ENCODE results near the gene ABHD16A.

Gene ABHD16A

DNA sequence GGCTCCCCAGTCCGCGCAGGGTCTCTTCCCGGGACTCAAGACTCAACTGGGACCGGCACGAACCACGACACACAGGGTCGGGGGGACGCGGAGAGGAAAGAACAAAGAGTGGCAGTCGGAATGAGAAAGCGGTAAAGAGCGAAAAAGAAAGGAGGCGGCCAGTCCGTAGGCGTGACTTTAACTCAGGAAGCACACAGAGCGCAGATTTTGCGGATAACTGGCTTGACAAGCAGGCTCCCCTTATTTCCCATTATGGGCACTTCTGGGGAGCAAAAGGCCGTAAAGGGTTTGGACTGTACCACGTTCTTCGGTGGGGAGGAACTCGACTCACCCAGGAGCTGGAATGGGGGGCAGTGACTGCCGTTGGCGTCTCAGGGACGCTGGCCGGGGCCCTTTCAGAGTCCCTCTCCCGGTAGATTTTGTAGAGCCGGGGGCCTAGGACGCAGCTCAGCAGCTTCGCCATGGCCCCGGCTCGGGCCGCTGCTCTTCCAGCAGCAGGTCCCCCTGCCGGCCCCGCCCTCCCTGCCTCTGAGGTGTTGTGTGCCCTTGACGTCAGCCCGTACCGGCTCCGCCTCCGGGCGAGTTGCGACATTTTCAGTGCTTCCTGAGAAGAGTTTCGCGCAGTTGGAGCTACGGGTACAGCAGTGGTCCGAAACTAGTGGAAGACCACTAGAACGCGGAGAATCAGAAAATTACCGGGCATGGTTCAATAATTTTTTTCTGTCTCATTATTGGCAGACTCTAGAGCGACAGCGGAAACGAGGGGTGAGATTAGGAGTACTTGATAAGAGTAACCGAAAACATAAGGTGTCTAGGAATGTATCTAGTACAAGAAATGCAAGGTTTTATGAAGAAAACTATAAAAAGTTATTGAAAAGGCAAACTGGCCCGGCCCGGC, at the start of gene ABHD16A:
TSS of gene ABHD16A (minus strand) at position 506 of the 898 bp plus-strand sequence. CDS start at position 463, 43 bp downstream.
- peak; percentile 94 to 95 for DNase-seq (ENCODE audit: low read depth in 2 of 2)

DNA sequence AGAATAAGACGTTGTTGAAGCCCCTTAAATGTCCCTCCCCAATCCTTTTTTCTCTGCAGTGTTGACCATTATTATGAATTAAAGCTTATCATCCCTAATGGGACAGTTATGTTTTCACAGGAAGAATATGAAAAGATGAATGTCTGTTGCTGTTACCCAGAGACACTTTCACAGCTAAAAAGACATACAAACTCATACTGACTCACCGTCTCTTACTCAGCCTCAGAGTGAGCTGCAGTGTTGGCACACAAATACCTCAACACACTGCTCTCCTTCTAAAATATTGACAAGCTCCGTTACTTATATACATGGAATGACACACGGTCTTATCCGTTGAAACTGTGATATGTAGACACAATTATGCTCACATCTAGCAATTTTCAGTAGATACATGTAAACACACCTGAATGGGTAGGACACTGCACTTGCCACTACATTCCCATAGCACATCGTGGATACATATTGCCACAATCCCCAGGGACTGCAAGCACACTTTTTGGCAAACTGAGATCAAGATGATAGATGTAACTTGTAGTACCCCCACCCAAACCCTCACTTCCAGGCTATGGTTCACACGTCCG, 49.7 kb upstream of the ABHD16A start:
- DNase-seq (ENCODE audit: low read depth in 2 of 2) = no peak

DNA sequence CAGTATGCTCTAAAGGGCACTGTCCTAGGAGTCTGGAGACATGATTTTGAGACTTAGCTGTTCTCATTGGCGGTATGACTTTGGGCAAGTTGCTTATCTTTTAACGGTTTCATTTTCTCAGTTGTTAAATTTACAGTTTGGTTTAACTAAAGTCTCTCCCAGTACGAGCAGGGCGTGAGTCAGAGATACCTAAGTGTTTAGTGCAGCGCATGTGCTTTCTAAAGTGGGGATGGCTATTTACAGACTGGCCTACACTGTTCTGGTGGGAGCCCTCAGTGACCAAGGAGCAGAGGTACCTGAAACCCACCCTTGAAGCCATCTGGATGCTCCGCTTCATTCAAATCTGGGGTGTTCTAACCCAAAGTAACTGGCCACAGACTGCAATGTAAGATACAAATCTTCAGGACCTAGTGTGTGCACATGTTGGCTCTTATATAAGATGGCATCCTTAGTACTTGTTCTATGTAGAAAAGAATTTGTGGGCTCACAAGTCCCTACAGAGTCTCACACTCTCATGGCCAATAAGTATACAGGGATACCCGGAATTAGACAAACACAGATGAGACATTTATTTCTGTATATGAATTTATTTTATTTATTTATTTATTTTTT, 47.4 kb upstream of the ABHD16A start:
- no peak for DNase-seq (ENCODE audit: low read depth in 2 of 2)

DNA sequence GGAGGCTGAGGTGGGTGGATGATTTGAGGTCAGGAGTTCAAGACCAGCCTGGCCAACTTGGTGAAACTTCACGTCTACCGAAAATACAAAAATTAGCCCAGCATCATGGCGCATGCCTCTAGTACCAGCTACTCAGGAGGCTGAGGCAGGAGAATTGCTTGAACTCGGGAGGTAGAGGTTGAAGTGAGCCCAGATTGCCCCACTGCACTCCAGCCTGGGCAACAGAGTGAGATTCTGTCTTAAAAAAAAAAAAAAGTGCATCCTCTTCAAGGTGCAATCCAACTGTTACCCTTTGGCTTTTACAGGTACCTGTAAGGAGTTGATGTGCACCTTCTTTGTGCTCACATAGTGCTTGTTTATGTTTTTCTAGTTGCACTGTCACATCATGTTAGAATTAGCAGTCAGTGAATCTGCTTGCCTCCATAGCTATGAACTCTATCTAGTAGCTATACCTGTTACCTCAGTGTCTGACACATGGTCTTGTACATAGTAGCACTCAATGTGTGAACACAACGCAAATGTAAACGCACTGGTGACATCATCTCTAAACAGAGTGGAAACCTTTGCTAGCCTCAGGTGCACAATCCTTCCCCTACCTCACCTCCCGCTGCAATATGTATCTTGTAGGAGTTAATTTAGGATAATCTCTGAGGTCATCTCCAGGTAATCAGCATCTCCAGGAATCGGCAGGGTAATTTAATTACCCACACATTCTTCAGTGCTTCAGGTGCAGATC, 46.3 kb upstream of the ABHD16A start:
- DNase-seq (ENCODE audit: low read depth in 2 of 2) = no peak

DNA sequence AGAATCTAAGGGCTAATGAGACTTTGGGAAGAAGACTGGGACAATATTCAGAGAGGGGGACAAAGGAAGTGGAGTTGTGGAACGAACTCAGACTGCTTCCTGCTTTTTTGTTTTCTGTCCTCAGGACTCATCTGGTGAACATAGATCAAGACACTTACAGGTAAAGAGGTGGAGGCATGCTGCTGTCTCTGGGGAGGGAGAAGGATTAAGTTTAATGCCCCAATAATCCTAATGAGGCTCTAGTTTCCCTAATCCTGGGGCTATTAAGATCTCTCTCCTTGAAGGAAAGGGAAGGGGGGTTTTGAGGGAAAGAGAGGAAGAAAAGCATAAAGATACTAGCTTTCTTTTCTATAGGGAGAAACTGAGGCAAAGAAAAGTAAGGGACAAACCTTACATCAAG, 41.3 kb upstream of the ABHD16A start:
- DNase-seq (ENCODE audit: low read depth in 2 of 2) = no peak

DNA sequence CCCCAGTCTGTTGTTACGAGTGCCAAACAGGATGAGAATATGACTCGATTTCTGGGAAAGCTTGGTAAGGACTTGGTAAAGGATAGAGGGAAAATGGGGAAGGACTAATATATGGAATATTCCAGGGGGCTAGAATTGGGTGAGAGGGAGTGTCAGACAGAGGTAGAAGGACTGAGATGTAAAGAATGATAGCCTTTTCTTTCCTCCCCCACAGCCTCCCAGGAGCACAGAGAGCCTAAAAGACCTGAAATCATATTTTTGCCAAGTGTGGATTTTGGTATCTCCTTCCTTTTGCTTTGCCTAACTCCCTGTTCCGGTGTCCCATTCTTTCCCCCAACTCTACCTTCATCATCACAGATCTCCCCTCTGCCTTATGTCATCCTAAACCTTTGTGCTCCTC, 39.8 kb upstream of the ABHD16A start:
- DNase-seq (ENCODE audit: low read depth in 2 of 2) = no peak

DNA sequence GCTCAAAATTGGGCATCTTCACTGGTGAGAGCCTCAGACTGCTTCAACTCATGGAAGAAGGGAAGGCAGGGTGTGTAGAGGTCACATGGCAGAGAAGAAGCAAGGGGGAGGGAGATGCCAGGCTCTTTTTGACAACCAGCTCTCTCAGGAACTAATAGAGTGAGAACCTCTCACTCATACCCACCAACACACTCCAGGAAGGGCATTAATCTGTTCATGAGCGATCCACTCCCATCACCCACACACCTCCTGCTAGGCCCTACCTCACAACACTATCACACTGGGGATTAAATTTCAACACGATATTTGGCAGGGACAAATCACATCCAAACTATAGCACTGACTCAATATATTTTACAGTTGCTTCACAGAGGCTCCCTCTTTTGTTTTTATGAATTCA, 38.7 kb upstream of the ABHD16A start:
- DNase-seq (ENCODE audit: low read depth in 2 of 2) = no peak

DNA sequence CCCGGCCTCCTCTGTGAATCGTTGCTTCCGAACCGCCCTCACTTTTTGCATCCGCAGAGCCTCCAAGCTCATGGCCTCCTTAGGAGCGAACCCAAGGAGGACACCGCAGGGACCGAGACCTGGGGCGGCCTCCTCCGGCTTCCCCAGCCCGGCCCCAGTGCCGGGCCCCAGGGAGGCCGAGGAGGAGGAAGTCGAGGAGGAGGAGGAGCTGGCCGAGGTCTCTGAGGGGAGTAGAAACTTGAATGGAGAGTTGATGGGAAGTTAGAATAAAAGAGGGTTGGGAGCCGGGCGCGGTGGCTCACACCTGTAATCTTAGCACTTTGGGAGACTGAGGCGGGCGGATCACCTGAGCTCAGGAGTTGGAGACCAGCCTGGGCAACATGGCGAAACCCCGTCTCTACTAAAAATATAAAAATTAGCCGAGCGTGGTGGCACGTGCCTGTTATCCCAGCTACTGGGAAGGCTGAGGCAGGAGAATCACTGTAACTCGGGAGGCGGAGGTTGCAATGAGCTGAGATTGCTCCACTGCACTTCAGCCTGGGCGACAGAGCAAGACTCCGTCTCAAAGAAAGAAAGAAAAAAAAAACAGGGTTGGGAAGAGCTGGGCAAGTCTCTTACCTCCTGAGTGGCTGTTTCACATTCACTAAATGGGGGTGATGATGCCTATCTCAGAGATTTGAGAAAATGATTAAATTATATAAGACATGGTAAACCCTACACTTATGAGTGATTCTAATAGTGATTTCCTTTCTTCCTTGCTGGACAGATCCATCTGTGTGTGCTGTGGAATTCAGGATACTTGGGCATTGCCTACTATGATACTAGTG, 37.5 kb upstream of the ABHD16A start:
- no peak for DNase-seq (ENCODE audit: low read depth in 2 of 2)

DNA sequence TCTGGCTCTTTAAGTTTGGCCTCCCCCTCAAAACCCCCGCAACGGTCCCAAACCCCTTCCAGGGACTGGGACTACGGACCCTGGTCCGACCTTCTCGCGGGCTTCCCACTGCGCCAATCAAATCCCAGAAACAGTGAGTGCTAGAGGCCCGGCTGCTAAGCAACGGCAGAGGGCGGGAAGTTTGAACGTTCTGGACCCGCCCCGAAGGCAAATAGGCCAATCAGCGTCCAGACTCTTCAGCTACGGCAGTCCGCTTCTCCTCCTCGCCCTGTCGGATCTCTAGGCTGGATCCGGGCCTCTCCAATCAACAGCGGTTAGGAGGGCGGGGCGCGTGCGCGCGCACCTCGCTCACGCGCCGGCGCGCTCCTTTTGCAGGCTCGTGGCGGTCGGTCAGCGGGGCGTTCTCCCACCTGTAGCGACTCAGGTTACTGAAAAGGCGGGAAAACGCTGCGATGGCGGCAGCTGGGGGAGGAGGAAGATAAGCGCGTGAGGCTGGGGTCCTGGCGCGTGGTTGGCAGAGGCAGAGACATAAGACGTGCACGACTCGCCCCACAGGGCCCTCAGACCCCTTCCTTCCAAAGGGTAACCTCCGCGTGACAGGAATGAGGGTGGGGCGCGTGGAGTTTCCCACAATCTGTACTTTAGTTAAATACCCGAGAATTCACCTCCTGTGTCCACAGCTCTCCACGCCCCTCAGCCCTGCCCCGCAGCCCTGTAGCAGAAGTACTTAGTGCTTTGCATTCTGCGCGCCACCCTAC, 36.7 kb upstream of the ABHD16A start, which contains the start of gene MSH5:
TSS of gene MSH5 (plus strand) at position 367 of the 758 bp plus-strand sequence. CDS start 462 bp downstream, outside the sequence.
- peak; percentile 90 to 91 for DNase-seq (ENCODE audit: low read depth in 2 of 2)

DNA sequence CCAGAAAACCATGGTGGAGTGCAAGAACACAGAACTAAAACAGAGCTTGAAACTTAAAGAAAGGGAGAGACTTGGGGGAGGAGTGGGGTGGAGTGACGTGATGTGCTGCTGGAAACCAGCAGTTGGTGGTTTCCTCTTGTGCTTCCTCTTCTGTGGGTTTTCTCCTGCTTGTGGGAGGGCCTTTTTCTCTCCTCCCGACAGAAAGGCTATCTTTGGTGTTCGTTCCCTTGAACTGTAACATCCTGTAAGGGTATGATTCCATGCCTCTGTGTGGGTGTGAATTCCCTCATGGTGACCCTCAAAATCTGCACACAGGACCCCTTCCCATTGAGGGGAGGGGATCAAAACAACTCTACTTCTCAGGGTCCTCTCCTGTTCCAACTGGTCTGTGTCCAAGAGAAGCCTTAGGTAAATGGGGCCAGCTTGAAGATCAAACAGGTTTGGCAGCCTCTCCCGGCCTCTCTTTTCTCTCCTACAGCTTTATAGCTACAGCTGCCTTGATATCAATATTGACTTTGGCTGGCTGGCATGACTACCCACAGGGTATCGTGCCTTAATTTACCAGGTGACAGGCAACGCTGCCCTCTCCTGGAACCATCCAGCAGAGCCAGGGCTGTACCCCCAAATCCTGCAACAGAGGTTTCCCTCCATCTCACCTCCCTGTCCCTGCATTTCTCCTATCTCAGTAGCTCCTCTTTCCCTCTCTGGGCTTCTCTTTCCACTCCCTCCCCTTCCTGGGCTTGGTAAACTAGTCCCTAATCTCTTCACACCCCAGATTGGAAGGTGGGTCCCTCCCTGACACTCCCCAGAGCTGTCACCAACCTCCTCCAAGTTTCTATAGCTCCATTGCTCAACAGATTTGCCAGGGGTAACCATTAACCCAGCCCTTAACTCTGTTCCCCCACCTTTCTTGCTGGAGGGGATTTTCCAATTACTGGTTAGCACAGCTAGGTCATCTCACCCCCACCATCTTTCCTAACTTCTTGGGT, 35.2 kb upstream of the ABHD16A start:
- DNase-seq (ENCODE audit: low read depth in 2 of 2) = peak; percentile 30 to 47

DNA sequence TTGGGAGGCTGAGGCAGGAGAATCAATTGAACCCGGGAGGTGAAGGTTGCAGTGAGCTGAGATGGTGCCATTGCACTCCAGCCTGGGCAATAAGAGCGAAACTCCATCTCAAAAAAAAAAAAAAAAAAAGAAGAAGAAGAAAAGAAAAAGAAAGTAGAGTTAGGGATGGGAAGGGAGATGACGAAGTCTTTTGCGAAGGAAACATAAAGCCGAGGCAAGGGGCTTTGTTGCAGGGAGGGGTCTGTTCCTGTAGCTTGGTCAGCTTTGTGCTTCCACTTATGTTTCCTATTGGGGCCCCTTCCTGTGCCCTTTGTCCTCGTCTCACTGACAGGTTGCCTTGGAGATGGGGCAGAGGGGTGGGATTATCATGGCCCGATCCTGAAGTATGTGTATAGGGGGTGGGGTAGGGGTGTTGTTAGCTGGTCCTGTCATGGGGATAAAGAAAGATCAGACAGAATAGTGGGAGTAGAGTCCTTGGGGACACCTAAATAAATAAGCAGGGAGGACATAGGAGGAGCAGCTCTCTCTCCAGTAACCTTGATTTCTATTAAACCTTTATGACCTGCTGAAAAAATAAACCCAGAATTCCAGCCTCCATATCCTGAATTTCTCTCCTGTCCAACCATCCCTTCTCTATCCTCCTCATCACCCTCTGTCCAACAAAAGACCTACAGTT, 34.3 kb upstream of the ABHD16A start:
- no peak for DNase-seq (ENCODE audit: low read depth in 2 of 2)

DNA sequence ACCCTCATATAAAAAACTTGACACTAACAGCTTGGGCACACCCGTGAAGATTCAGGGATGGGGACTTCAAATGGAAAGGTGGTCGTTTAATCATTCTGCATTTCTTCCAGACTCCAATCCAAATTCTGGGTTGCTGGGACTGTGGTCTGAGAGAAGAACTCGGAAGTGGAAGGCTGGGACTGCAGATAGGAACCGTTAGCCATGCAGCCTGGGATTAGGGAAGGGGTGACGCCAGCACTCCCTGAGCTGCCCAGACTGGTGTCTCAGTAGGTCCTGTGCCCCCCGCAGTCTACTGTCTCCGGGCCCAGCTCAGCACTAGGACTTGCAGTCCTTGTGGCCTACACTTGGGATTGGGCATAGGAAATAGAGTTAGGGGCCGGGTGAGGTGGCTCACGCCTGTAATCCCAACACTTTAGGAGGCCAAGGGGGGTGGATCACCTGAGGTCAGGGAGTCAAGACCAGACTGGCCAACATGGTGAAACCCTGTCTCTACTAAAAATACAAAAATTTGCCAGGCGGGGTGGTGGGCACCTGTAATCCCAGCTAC, 33.7 kb upstream of the ABHD16A start:
- no peak for DNase-seq (ENCODE audit: low read depth in 2 of 2)

DNA sequence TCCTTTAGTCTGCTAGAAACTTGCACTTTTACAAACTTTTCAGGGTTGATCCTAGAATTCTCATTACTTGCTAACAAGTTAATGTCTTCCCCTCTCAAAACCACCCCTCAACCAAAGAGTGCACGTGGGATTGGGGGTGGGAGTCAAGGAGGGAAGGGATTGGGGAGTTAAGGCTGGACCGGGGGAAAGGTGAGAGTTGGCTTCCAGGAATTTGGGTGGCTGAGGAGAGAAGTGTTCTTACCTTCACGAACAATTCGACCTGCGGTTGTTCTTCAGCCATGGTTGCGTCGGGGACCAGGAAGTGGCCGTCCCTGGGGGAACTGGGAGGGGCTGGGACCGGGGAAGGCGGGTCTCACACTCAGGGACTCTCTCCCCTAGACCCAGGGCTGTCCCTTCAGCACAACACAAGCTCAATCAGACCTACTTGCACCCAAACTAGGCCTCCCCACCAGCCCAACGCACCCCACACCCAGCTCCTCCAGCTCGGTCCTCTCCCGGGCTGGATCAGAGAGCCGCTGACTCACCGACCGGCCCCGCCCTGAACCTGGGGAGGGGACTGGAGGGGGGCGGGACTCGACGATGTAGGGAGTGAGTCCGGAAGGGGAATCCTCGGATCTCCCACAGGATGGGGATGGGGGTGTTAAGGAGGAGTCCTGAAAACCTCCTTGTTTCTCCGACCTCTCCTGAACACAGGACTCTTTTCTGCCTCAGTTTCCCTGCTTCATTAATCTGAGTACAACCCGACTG, 33.1 kb upstream of the ABHD16A start, which contains the start of gene CLIC1:
TSS of gene CLIC1 (minus strand) at position 510 of the 747 bp plus-strand sequence. CDS start at position 280, 230 bp downstream.
- DNase-seq (ENCODE audit: low read depth in 2 of 2) = peak; percentile 62 to 73

DNA sequence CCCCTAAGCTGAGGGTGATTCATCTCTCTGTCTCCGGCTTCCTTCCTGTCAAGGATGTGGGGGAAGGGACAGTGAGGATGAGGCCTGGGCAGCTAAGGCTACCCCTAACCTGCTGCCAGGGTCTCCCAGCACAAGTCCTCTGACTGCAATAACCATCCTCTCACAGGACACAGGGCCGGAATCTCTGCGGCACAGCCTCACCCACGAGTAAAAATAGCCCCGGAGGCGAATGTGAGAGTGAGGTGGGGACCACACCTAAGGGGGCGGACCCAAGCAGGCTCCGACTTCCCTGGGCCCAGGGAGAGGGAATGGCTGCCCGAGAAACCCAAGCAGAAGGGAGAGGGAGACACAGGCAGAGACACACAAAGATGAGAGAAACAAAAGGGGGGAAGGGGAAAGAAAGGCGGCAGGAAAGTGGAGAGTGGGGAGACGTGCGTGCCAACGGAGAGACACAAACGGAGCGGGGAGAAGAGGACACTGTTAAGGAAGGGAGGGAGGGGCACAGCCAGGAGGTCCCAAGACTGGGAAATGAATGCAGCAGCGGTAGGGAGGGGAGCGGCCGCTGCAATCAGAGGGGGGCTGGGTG, 31.8 kb upstream of the ABHD16A start:
- peak in 1 of 2 donors; percentile 20 for DNase-seq (ENCODE audit: low read depth in 2 of 2)

DNA sequence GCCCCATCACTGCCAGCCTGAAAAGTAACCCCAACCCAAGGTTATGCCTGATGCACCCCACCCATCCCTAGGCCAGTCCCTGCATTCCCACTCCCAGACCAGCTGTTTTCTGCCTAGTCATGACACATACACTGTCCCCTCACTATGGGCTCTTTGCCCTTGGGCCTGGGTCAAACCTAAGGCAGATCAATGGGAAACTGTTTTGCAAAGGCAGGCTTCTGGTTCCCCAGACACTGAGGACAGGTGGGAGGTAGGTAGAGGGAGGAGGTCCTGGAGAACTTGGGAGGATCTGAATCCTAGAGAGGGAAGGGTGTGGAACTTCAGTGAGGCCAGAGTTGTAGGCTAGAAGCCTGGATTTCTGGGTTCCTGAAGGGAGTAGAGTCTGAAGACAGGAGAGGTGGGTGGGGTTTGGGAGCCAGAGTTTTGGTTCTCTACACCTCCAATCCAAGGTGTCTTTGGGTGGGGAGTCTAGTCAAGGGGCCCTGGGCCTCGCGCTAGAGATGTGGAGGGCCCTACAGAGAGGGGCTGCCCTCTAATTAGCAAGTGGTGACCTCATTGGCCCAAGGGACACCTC, 31.2 kb upstream of the ABHD16A start:
- no peak for DNase-seq (ENCODE audit: low read depth in 2 of 2)

DNA sequence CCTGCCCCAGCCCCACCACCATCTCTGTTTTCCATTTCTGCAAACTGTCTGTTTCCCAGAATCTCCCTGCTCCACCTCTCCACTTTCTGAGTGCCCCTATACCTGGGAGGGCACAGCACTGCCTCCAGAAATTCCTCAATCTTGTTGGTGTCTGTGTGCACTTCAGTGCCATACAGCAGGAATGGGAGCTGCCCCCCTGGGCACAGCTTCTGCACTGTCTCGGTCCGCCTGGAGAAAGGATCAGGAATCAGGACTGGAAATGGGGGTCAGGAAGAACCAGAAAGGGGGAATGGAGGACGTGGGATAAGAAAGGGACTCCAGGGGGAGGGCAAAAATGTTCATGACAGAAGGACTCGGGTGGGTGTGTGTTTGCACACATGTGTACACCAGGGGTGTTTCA, 30.6 kb upstream of the ABHD16A start:
- DNase-seq (ENCODE audit: low read depth in 2 of 2) = no peak

DNA sequence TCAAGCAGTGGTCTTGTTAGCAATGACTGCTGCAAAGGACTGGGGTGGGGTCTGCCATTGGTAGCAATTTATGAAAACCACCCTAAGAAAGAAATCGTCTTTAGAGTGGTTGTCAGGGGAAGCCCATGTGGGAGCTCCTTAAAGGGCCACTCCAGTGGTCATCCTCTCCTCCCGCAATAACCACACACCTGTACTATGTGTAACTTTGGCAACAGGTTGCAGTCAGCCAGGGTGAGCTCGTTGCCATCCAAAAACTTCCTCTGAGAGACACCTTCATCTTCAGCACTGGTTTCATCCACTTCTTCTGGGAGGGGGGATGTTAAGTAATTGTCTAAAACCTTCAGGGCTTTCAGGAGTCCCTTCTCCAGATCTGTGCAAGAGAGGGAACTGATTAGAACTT, 28.9 kb upstream of the ABHD16A start:
- DNase-seq (ENCODE audit: low read depth in 2 of 2) = no peak

Measured in stimulated activated CD4-positive, alpha-beta T cell treated with anti-CD3 and anti-CD28 coated beads, Interleukin-1b, Interleukin-23, amount 100 ng/mL, for 4 hours (primary cell).